ENCODE data around the gene KRTAP9-7.
A peak's percentile ranks its signal among the peaks of the same experiment; 100 is the strongest.

KRTAP9-7 gene

GRCh38 chr17:41271858-41272257, 3.6 kb upstream of the KRTAP9-7 start:
- no peak for DNase-seq (ENCODE audit: low spot score)

- DNase-seq (ENCODE audit: low spot score): peak; percentile 1
Measured at GRCh38 chr17:41278176-41278955, 2.9 kb downstream of the KRTAP9-7 start.

GRCh38 chr17:41284043-41284442, 8.5 kb downstream of the KRTAP9-7 start:
- DNase-seq (ENCODE audit: low spot score): peak; percentile 41

GRCh38 chr17:41284546-41284945, 9.0 kb downstream of the KRTAP9-7 start:
- peak; percentile 3 for DNase-seq (ENCODE audit: low spot score)

DNA sequence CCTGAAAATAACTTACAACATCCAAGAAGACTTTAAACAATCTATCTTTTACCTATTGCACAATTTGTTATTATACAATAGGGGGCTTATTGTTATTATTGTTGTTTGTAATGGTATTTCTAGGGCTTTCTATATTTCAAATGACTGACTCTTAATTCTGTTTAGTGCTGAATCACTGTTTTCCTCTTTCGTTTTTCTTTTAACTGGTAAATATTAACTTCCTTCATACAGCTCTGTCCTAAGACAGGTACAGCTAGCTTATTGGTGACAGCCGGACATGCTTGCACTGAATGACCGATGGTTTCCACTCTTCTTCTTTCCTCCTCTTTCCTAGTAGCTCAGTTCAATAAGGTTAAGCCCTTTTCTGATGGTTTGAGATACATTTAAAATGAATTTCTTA, 11.6 kb downstream of the KRTAP9-7 start:
- DNase-seq (ENCODE audit: low spot score): no peak

- no peak for DNase-seq (ENCODE audit: low spot score)
Measured at GRCh38 chr17:41294016-41294415, 18.5 kb downstream of the KRTAP9-7 start.

- no peak for DNase-seq (ENCODE audit: low spot score)
Measured at GRCh38 chr17:41296846-41297245, 21.3 kb downstream of the KRTAP9-7 start.

DNA sequence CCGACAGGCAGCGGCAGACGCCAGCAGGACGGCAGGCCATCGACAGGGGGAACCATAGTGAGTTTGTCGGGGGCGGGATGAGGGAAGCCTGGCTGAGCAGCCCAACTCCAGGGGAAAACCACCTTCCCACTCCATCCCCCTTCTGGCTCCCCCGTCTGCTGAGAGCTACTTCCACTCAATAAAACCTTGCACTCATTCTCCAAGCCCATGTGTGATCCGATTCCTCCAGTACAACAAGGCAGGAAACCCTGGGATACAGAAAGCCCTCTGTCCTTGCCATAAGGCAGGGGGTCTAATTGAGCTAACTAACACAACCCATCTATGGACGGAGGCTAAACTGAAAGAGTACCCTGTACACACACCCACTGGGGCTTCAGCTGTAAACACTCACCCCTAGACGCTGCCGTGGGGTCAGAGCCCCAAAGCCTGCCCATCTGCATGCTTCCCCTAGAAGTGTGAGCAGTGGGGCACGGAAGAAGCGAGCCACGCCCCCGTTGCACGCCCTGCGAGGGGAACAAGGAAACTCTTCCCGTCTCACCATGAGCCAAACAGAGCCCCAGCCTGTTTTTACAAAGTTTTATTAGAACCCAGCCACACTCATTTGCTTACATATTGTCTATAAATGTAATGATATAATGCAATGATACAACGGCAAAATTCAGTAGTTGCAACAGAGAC, 23.1 kb downstream of the KRTAP9-7 start:
- DNase-seq (ENCODE audit: low spot score): no peak

DNA sequence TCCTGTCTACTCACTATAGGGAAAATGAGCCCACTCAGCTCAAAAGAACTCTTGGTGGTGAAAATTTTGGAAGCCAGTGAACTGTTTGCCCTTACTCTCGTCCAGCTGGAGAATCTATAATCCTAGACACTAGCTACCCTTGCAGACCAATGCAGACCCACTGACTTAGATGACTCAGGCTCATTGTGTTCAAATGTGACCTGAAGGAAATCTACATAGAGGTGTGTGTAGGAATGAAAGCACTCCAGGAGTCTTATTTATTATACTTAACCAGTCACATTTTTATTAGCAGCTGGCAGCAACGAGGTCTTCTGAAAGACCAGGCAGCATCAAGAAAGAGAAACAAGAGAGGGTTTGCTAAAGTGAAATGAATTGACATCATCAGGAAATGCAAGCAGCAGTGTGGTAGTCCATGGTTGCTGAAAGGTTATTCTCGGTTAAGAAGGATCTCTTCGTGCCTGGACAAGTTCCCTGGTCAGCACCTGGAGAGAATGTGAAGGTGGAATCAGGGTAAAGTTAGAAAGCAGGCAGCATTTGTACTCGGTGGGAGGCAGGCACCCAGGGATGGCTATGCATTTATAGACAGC, 25.8 kb downstream of the KRTAP9-7 start:
- DNase-seq (ENCODE audit: low spot score): no peak

DNA sequence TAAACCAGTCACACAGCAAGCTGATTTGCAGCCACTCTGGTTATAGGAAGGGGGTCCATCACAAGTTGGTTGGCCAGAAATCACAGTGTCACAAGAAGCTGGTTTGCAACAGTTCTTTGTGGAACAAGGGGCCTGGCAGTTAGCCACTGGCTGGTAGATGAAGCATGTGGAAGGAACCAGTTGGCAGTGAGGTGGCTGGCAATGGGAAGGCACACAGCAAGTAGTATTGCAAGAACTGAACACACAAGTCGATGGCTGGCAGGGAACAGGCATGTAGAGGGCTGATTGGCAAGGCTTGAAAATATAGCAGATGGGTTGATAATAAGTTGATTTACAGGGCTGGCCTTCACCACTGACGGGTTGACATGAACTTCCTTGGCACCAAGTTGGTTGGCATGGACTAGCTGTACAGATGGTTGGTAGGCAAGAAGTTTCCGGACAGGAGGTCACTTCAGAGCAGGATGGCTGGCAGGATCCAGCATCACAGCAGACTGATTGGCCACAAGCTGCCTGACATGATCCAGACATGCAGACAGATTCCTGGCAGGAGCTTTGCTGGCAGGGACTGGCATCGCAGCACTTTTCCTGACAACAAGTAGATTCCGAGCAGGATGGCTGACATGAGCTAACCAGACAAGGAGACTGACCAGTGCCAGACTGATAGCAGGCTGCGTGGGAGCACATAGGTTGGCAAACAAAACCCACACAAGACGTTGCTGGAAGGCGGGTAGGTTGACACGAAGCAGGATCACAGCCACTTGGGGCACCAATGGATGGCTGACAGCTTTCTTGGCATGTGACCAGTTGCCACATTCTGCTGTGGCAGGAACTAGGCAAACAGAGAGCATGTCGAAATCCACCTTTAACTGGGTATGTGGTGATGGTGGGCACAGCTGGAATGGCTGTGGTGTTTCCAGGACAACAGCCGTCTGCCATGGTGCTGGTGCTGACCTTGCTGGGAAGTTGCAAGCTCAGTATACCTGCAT, 26.7 kb downstream of the KRTAP9-7 start, which contains the start of gene KRTAP29-1:
Gene KRTAP29-1, minus strand, starts transcription at position 936 of the 986 bp plus-strand sequence. Its CDS starts 0 bp downstream, at position 936.
- no peak for DNase-seq (ENCODE audit: low spot score)

- no peak for DNase-seq (ENCODE audit: low spot score)
Measured at GRCh38 chr17:41302981-41303380, 27.5 kb downstream of the KRTAP9-7 start.

DNA sequence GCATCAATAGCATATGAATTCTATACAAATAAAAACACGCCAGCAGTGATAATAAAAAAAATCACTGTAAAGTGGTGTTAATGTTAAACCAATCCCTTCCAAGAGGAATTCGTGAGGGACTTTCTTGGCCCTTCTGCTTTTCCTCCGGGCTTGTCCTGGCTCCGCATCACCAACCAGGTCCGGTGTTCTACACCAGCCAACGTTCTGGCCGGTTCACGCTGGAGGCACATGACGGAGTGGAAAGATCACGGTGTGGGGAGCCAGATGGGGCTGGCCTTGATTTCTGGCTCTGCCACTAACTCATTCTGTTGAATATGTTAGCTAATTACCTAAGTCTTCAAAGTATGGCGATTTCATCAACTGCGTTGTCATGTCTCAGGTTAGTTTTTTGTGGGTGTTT, 28.6 kb downstream of the KRTAP9-7 start:
- no peak for DNase-seq (ENCODE audit: low spot score)

DNA sequence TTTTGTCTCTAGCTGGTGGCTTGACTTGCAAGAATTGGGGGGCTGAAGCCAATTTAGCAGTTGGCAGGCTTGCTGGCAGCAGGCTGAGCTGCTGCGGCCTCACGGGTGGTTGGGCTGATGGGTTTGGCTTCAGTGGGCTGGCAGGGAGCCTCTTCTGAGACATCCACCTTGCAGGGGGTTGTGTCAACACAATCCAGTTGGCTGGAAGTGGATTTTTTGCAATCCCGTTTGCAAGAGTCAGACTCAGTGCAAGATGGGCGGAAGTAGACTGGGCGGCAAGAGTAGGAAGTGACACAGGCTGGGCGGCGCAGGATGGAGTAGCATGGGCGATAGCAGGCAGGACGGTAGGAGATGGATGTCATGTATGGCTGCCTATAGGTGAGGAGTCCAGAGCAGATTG, 32.1 kb downstream of the KRTAP9-7 start:
- peak; percentile 24 for DNase-seq (ENCODE audit: low spot score)

DNA sequence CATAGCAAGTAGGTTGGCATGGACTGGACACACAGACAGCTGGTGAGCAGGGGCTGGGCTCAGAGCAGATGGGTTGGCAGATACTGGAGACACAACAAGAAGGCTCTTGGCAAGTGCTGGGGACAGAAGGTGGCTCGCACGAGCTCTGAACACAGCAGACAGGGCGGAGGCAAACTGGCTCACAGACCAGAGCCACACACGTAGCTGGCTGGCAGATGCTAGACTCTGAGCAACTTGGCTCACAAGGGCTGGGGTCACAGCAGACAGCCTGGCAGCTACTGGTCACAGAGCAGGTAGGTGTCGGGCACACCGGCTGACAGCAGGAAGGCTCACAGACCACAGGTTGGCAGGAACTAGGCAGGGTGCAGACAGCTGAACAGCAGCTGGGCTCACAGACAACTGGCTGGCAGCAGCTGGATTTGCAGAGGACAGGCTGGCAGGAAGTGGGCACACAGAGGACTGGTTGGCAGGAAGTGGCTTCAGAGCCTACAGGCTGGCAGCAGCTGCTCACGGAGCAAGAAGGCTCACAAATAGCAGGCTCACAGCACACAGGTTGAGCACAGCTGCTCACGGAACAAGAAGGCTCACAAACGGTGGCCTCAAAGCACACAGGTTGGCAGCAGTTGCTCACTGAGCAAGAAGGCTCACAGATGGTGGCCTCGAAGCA, 32.9 kb downstream of the KRTAP9-7 start:
- DNase-seq (ENCODE audit: low spot score): peak; percentile 20

GRCh38 chr17:41308918-41309359, 33.4 kb downstream of the KRTAP9-7 start, which contains the start of gene KRTAP16-1:
Gene KRTAP16-1, minus strand, starts transcription at chr17:41309309. Its CDS starts 56 bp downstream, at chr17:41309253.
- no peak for DNase-seq (ENCODE audit: low spot score)

DNA sequence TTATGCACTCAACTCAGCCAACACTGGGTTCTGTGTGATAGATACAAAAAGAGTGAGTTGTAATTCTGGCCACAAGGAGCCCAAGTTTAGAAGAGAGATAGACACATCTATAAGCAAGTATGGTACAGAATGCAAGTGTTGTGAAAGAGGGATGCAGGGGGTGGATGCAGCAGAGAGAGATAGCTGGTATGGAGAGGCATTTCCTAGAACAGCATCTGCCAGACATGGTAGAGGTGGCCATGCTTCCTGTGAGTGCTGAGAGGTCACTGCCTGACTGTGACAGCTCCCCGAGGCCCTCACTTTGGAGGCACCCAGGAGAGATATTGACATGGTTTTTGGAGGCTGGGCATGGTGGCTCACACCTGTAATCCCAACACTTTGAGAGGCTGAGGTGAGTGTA, 35.6 kb downstream of the KRTAP9-7 start:
- no peak for DNase-seq (ENCODE audit: low spot score)

DNA sequence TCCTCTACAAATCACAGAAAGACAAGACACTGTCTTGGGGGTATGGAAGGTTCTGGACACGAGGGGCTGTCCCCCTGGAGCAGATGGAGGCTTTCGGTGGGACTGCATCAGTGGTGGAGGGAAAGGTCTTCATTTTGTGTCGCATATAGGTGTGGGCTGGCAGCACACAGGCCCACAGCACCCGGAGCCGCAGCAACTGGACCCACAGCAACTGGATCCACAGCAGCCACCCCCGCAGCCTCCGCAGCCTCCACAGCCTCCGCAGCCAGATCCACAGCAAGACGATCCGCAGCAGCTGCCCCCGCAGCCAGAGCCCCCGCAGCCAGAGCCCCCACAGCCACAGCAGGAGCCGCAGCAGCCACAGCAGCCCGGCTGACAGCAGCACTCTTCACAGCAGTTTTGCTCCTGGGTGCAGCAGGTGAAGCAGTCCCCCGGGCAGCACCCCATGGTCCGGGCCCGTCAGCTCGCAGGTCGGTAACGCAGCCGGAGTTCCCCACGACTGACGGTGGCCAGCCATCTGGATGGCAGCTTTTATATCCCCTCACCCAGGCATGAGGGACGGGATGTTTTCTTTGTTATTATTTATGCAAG, 39.8 kb downstream of the KRTAP9-7 start, which contains the start of gene KRTAP17-1:
Gene KRTAP17-1, minus strand, starts transcription at position 507 of the 591 bp plus-strand sequence. Its CDS starts 60 bp downstream, at position 447.
- no peak for DNase-seq (ENCODE audit: low spot score)

DNA sequence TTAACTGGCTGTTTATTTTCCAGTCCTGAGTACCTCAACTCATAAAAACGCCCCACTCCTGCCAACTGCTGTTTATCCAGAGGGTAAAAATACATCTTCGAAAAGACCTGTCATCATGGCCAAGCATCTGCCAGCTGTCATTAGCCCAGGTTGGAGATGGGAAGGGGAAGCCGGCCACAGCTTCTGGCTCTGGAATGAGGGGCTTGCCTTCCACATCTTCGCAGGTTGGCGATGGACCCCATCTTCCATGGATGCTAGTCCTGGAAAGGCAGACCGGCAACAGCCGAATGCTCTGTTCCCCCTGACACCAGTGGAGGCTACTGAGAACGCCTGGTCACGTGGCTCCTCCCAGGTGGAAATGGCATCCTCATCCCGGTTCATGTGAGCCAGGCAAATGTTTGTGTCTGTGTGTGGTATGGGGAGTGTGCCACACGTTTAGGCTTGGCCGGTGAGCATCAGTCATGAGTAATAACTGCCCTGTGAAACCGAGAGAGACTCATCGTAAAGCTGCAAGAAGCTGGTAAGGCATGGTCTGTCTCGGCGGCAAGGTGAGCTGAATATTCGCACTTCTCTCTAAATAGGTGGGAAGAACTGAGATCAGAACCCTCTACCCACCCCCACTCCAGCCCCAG, 40.4 kb downstream of the KRTAP9-7 start:
- DNase-seq (ENCODE audit: low spot score): no peak

GRCh38 chr17:41318231-41318630, 42.7 kb downstream of the KRTAP9-7 start:
- no peak for DNase-seq (ENCODE audit: low spot score)
